Pancreas (tissue), 10 donors: ENCODE results near the gene BEST1. TPM values are rescaled to one million over a fixed set of nuclear protein-coding genes. Genes with fewer than 3 reads are reported as not detected.

Experiments used
- ATAC-seq, 4 donors: fragments of 200-7000 bp; cut with Tn5 transposase; one replicate each; pipeline versions ENCODE4 v1.8.0 to v1.9.1; 2020; ENCODE audit warnings: mild to moderate bottlenecking in 4 of 4, moderate library complexity in 4 of 4
- DNase-seq, 6 donors: peaks; one replicate each; pipeline ENCODE4 v3.0.0-alpha.2; 2020
- FAIRE-seq: peaks from 2 replicates; lab custom pipeline; 2012; peaks lifted over from hg19 to GRCh38; lab: Jason Lieb, UNC
- H3K27ac ChIP-seq, 4 donors: fragments of 200-600 bp; sonication (generic); 1 replicate in 3 of 4; 2 replicates in 1 of 4; pipeline versions ENCODE4 v1.5.0 to v1.8.0; 2020
- H3K27me3 ChIP-seq, 4 donors: fragments of 200-600 bp; one replicate each; pipeline ENCODE4 v1.8.0; 2021
- H3K36me3 ChIP-seq, 3 donors: fragments of 200-600 bp; sonication (generic) in 1 of 3; one replicate each; pipeline versions ENCODE4 v1.5.0 to v1.8.0; 2020 to 2021
- H3K4me1 ChIP-seq, 3 donors: fragments of 200-600 bp; one replicate each; pipeline ENCODE4 v1.8.0; 2021
- H3K4me3 ChIP-seq, 4 donors: fragments of 200-600 bp; sonication (generic) in 2 of 4; one replicate each; pipeline versions ENCODE4 v1.5.0 to v1.8.0; 2020 to 2021
- H3K9me3 ChIP-seq, 4 donors: fragments of 200-600 bp; one replicate each; pipeline ENCODE4 v1.8.0; 2021
- WGBS, 2 donors: extraction: QIAGEN DNeasy Blood & Tissue Kit; methylation state at CpG; one replicate each; pipeline ENCODE4 v1.1.7; 2013; 5-methylcytosine and 5-hydroxymethylcytosine counted together
- intact Hi-C, 3 donors: fragments of 100-400 bp; cut with DNase I; formaldehyde crosslinking; loops; one replicate each; pipeline versions ENCODE4 v1.11.1 to v1.14.2; 2022
- polyA plus RNA-seq, 2 donors: library from polyadenylated mRNA; stranded (reverse); fragments of 200-250 nt; gene quantifications; one replicate each; pipeline ENCODE4 v1.2.3, GENCODE V29; 2013
- total RNA-seq, 6 donors: library from RNA; stranded (reverse); fragmentation: NEBNext Ultra II Directional in 4 of 6; extraction: Animal tissue kit (Norgen Biotek cat#: 25700) in 4 of 6; gene quantifications; one replicate each; pipeline versions ENCODE4 v1.2.1 to v1.2.4, GENCODE V29; 2021 to 2023
- TF ChIP-seq, protein P1 (sequence below), 4 donors: fragments of 200-600 bp; sonication (generic) in 3 of 4; IDR thresholded peaks; one replicate each; pipeline versions ENCODE4 v1.5.0 to v1.8.0; 2021; ENCODE audit warnings: antibody characterized with exemption in 4 of 4
- donor health status: healthy with polysubstance abuse.
- donor health status: DM: no; HTN: no; CAD: no; lungs with moderate emphysema.
- donor health status: DM: no; HTN: no; CAD: no.
- donor health status: control.
- donor health status: control.
- donor health status: Bipolar disorder and iron deficiency.
- donor health status: DM: yes; HTN: yes; CAD: no.
- donor health status: DM: no; HTN: no; CAD: no.
- donor health status: DM: no; HTN: no; CAD: no.
- donor health status: DM: yes; HTN: yes; CAD: no.

BEST1 gene
- total and polyA plus RNA-seq, 8 donors = 0.43 to 2.4 (median 1.1) TPM

DNA sequence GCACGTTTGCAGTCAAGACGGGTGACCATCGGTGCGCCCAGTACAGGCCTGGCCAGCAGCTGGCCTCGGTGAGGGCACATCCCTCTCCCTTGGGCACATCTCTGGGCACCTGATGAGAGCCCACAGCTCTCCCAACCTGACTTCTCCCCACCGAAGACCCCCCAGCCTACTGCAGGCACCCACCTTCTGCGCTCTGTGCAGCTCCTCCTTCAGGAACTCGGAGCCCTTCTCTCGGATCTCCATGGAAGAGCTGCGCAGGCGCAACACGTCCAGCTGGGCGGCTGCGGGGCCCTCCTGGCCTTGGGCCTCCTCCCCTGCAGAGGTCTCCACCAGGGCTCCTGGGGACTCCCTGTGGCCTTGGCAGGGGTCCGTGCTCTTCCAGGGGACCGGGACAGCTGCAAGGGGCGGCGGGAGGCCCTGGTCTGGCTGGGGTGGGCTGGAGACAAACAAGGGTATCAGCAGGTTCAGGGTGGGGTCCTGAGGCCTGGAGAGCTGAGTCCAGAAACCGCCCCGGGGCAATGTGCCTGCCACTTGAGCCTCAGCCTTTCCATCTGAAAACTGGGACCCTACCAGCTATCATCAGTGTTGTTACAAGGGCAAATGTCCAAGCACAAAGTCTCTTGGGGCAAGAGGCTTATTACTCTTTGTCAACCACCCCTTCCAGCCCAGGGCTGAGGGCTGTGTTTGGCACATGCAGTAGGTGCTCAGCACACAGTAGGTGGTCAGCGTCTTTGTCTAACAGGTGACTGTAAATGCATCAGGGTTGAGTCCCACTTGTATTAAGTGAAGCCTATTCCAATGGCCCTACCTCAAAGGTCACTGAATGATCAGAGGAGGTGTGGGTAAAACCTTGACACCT is 42.1 kb upstream of the BEST1 start:
- ATAC-seq (no peak), FAIRE-seq (no peak), DNase-seq (peak in 2 of 6 donors; percentile 17 to 55)
- Histone ChIP-seq H3K27ac (no peak overlapping the region), H3K27me3 (no peaks in the 10 kb centered on the region), H3K9me3 (no peaks in the 10 kb centered on the region), H3K4me3 (no peak overlapping the region), H3K36me3 (no peaks in the 10 kb centered on the region), H3K4me1 (no peaks in the 10 kb centered on the region)
- intact Hi-C loops = loop anchor here in 1 of 3 donors (10.0 kb wide), 1 partner anchor 157 kb away; no protein-coding TSS in a partner anchor
- WGBS, 2 donors = 81 to 90% methylated on average over 21 of the region's 21 CpGs
- TF ChIP-seq, protein P1, sequence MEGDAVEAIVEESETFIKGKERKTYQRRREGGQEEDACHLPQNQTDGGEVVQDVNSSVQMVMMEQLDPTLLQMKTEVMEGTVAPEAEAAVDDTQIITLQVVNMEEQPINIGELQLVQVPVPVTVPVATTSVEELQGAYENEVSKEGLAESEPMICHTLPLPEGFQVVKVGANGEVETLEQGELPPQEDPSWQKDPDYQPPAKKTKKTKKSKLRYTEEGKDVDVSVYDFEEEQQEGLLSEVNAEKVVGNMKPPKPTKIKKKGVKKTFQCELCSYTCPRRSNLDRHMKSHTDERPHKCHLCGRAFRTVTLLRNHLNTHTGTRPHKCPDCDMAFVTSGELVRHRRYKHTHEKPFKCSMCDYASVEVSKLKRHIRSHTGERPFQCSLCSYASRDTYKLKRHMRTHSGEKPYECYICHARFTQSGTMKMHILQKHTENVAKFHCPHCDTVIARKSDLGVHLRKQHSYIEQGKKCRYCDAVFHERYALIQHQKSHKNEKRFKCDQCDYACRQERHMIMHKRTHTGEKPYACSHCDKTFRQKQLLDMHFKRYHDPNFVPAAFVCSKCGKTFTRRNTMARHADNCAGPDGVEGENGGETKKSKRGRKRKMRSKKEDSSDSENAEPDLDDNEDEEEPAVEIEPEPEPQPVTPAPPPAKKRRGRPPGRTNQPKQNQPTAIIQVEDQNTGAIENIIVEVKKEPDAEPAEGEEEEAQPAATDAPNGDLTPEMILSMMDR (IDR thresholded peaks at IDR 0.05) = no peak

- Histone ChIP-seq H3K4me3 (no peak overlapping the region), H3K27me3 (no peaks in the 10 kb centered on the region), H3K27ac (no peak overlapping the region), H3K4me1 (no peaks in the 10 kb centered on the region), H3K9me3 (no peaks in the 10 kb centered on the region), H3K36me3 (no peaks in the 10 kb centered on the region)
- ATAC-seq (peak in 3 of 4 donors; percentile 10 to 29 (median 19)), FAIRE-seq (no peak), DNase-seq (peak in 3 of 6 donors; percentile 40 to 63 (median 54))
- 66 to 70% methylated on average over 10 of the region's 10 CpGs for WGBS, 2 donors
- TF ChIP-seq, protein P1 (IDR thresholded peaks at IDR 0.05) = no peak
- intact Hi-C loops = loop anchor here in 1 of 3 donors (10.0 kb wide), 1 partner anchor 156 kb away; no protein-coding TSS in a partner anchor
These were observed 41.3 kb upstream of the BEST1 start for GRCh38 chr11:61908730-61909316.

DNA sequence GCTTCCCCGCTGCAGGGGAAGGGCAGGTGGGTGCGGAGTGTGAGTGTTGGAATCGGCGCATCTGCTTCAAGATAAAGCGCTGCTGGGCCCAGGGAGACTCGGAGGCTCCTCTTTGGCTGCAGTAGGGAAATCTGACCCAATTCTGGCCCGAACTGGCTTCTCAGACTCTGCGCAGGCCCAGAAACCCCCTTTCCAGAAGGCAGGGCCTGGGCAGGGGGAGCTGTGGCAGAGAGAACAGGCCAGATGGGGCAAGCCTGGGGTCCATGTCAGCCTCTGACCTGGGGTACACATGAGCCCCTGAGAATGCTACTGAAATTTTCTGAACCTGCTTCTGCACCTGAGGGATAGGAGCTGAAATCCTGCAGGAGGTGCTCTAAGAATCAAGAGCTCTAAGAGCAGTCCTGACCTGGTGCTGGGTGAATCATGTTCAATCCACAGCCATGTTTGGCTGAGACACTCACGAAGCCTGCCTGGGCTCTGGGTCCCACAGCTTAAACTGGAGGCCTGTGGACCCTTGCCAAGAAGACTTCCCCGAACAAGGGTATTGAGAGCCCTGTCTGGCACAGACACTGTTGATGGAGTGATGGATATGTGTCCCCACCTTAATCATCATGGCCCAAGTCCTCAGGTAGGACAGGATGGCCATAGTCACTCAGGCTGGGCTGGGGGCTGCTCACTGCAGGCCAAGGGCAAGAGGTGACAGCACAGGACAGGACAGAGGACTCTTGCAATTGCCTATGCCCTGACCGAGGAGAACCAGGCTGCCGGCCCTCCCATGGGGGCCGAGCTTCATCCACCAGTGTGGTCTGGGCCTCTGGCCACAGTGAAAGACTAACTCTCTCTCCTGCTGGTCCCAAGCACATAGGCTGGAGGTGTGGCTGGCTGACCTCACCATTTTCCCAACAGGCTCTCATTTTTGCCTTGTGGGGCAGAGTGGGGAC is 39.7 kb upstream of the BEST1 start:
- Histone ChIP-seq H3K9me3 (no peaks in the 10 kb centered on the region), H3K27ac (no peak overlapping the region), H3K36me3 (no peaks in the 10 kb centered on the region), H3K4me3 (no peak overlapping the region), H3K27me3 (no peaks in the 10 kb centered on the region), H3K4me1 (no peaks in the 10 kb centered on the region)
- TF ChIP-seq, protein P1 (IDR thresholded peaks at IDR 0.05) = no peak
- WGBS, 2 donors = 87 to 94% methylated on average over 12 to 13 of the region's 13 CpGs
- FAIRE-seq (no peak), ATAC-seq (no peak), DNase-seq (peak in 1 of 6 donors; percentile 8)
- intact Hi-C loops = no loop called here

GRCh38 chr11:61911128-61911700 is 38.9 kb upstream of the BEST1 start:
- no peaks in the 10 kb centered on the region for H3K27me3 ChIP-seq
- intact Hi-C loops = no loop called here
- no peak for FAIRE-seq
- H3K27ac ChIP-seq = no peak overlapping the region
- H3K36me3 ChIP-seq = no peaks in the 10 kb centered on the region
- no peaks in the 10 kb centered on the region for H3K4me1 ChIP-seq
- no peak overlapping the region for H3K4me3 ChIP-seq
- no peaks in the 10 kb centered on the region for H3K9me3 ChIP-seq
- no peak for ATAC-seq
- 76 to 86% methylated on average over 7 of the region's 7 CpGs for WGBS, 2 donors
- TF ChIP-seq, protein P1 (IDR thresholded peaks at IDR 0.05) = no peak
- DNase-seq = peak in 1 of 6 donors; percentile 5
